Type B pancreatic cell (in vitro differentiated cells): ENCODE results near the gene LIME1. TPM values are rescaled to one million over a fixed set of nuclear protein-coding genes. Genes with fewer than 3 reads are reported as not detected.

Experiments used
- DNase-seq: peaks from one replicate; pipeline ENCODE4 v3.0.0; 2021; ENCODE audit warnings: mixed read lengths; ENCODE audit not compliant: unreplicated experiment; ENCODE audit errors: extremely low spot score
- H3K27ac Mint-ChIP-seq: 2 replicates; pipeline ENCODE4 v1.8.0; 2021; ENCODE audit warnings: mild to moderate bottlenecking, mixed read lengths
- H3K27me3 Mint-ChIP-seq: 2 replicates; pipeline ENCODE4 v1.8.0; 2021; ENCODE audit warnings: mixed read lengths
- H3K36me3 Mint-ChIP-seq: 2 replicates; pipeline ENCODE4 v1.8.0; 2021; ENCODE audit warnings: mixed read lengths
- H3K4me1 Mint-ChIP-seq: one replicate; pipeline ENCODE4 v1.8.0; 2021; ENCODE audit warnings: mixed read lengths; ENCODE audit not compliant: unreplicated experiment
- H3K4me3 Mint-ChIP-seq: 2 replicates; pipeline ENCODE4 v1.8.0; 2021; ENCODE audit warnings: mild to moderate bottlenecking, mixed read lengths
- H3K9me3 Mint-ChIP-seq: 2 replicates; pipeline ENCODE4 v1.8.0; 2021; ENCODE audit warnings: mixed read lengths
- CTCF ChIP-seq: fragments of 200-600 bp; sonication (generic); conservative IDR thresholded peaks from 2 replicates; pipeline ENCODE4 v1.5.0; 2021; ENCODE audit warnings: antibody characterized with exemption, mild to moderate bottlenecking
- total RNA-seq: library from RNA; stranded (reverse); gene quantifications from 2 replicates; pipeline ENCODE4 v1.2.1, GENCODE V29; 2021; ENCODE audit warnings: low replicate concordance

LIME1 gene
- total RNA-seq, 1 donor from 2014 or later, result 11.3 TPM

DNA sequence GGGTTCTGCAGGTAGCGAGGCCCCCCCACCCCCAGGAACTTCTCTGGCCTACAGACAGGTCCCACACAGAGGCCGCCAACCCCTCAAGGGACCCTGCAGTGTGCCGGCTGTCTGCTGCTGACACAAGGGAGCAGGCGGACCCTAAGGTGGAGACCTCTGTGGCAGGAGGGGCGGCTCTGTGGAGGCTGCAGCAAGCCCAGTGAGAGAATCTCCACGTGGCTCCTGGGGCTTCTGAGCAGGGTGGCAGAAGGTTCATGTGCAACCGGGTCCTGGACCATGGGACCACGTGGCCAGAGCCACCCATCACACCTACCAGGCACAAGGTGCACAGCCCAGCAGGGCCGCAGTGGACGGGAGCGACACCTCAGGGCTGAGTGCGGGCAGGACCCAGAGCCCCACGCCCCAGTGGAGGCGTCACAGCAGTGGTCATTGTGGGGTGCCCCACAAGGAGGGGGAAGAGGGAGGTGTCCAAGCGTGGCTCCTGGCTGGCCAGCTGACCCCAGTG is 32.9 kb upstream of the LIME1 start:
- Mint-ChIP-seq H3K27me3 (no peaks in the 10 kb centered on the region), H3K27ac (no peak overlapping the region), H3K4me3 (no peak overlapping the region), H3K9me3 (no peaks in the 10 kb centered on the region), H3K36me3 (peaks cover 4% of the 10 kb centered on the region), H3K4me1 (peaks cover 8% of the 10 kb centered on the region)
- TF ChIP-seq CTCF, result no peak
- peak; percentile 66 for DNase-seq

DNA sequence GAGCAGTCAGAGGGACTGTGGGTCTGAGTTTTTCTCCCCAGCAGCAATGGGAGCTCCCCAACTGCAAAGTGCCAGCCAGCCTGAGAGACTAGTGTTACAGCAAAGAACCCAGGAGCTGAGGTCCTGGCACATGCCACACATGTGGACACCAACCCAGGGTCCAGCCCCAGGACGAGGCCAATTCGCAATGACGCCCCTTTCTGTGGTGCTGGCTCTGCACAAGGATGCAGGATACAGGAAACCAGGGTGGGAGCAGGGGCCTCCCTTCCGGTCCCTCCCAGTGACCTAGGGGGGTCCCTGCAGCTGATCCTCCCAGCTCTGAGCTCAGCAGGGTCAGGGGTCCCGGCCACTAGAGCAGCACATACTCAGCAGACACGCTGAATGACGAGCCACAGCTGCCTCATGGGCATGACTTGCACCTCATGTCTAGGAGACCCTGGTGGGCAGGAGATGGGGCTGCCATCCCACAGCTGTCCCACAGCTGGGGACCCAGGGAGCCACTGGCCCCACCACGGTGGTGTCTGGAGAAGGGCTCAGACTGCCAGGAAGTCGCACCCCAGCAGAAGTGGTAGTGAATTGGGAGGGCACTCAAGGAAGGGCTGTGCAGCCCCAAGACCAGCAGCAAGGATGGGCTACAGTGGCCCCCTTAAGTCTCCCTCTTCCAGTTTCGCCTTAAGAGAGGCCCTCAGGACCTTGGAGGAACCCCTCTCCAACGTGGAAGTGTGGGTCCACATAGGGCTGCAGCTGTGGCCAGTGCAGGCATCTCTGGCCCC is 32.3 kb upstream of the LIME1 start:
- Mint-ChIP-seq H3K4me3 (no peak overlapping the region), H3K27me3 (no peaks in the 10 kb centered on the region), H3K36me3 (peaks cover 4% of the 10 kb centered on the region), H3K4me1 (peaks cover 12% of the 10 kb centered on the region), H3K9me3 (no peaks in the 10 kb centered on the region), H3K27ac (no peak overlapping the region)
- no peak for DNase-seq
- no peak for TF ChIP-seq CTCF

GRCh38 chr20:63704749-63705117 is 31.7 kb upstream of the LIME1 start:
- no peak for DNase-seq
- Mint-ChIP-seq H3K27ac (no peak overlapping the region), H3K4me3 (peak overlapping the region; percentile 67), H3K9me3 (no peaks in the 10 kb centered on the region), H3K4me1 (peaks cover 12% of the 10 kb centered on the region), H3K36me3 (peaks cover 4% of the 10 kb centered on the region), H3K27me3 (no peaks in the 10 kb centered on the region)
- TF ChIP-seq CTCF, result no peak

GRCh38 chr20:63705232-63706026 is 31.0 kb upstream of the LIME1 start:
- H3K27ac Mint-ChIP-seq, result no peak overlapping the region
- no peak for DNase-seq

More at GRCh38 chr20:63705232-63706026, 31.0 kb upstream of the LIME1 start:
- Mint-ChIP-seq H3K4me3 (peak overlapping the region; percentile 67), H3K4me1 (peaks cover 14% of the 10 kb centered on the region), H3K9me3 (no peaks in the 10 kb centered on the region), H3K36me3 (peaks cover 6% of the 10 kb centered on the region), H3K27me3 (no peaks in the 10 kb centered on the region)
- TF ChIP-seq CTCF, result no peak
